Caco-2 (cell line): ENCODE measurements around the gene SLC12A1. TPM values are rescaled to one million over a fixed set of nuclear protein-coding genes. Genes with fewer than 3 reads are reported as not detected.
A peak's percentile ranks its signal among the peaks of the same experiment; 100 is the strongest.

Experiments used
- BruUV-seq: library from RNA; stranded (reverse); fragments of 400-500 nt; replicated peaks from 2 replicates; lab custom pipeline; 2021; lab: Mats Ljungman, UMichigan
- CTCF ChIA-PET: fragments of 300-600 bp; sonication (Branson Sonifier 250); formaldehyde crosslinking; loops from one replicate; lab custom pipeline; 2022; ENCODE audit warnings: antibody characterized with exemption; lab: Charles Lee
- POLR2A ChIA-PET: fragments of 300-600 bp; sonication (Branson Sonifier 250); formaldehyde crosslinking; loops from one replicate; lab custom pipeline; 2022; ENCODE audit warnings: antibody characterized with exemption; lab: Charles Lee
- DNase-seq, 2 experiments: peaks; one replicate each; pipeline versions ENCODE4 v3.0.0 to v3.0.0-alpha.2; 2020 to 2022
- H3K27me3 ChIP-seq: replicated peaks from 2 replicates; pipeline ENCODE4 v1.6.0; 2011; ENCODE audit warnings: low read length; ENCODE audit not compliant: control insufficient read depth, insufficient read depth
- H3K36me3 ChIP-seq: 2 replicates; pipeline ENCODE4 v1.5.1; 2011; ENCODE audit warnings: low read length; ENCODE audit not compliant: control insufficient read depth, insufficient read depth
- H3K4me1 ChIP-seq: fragments of 250-450 bp; sonication (Bioruptor Pico); 2 replicates; pipeline ENCODE4 v1.5.1; 2020; ENCODE audit warnings: mild to moderate bottlenecking
- H3K4me3 ChIP-seq: 2 replicates; pipeline ENCODE4 v1.5.1; 2011; ENCODE audit warnings: low read depth, mild to moderate bottlenecking, control low read depth, low read length
- H3K9me3 ChIP-seq: fragments of 250-450 bp; sonication (Bioruptor Pico); 2 replicates; pipeline ENCODE4 v1.5.1; 2020; ENCODE audit warnings: mild to moderate bottlenecking, moderate library complexity
- H3K27ac Mint-ChIP-seq: one replicate; pipeline ENCODE4 v1.8.0; 2022; ENCODE audit warnings: mixed read lengths; ENCODE audit not compliant: unreplicated experiment
- H3K27me3 Mint-ChIP-seq: one replicate; pipeline ENCODE4 v1.8.0; 2022; ENCODE audit warnings: mixed read lengths; ENCODE audit not compliant: insufficient read depth, unreplicated experiment
- H3K36me3 Mint-ChIP-seq: one replicate; pipeline ENCODE4 v1.8.0; 2022; ENCODE audit warnings: mild to moderate bottlenecking, mixed read lengths; ENCODE audit not compliant: insufficient read depth, unreplicated experiment
- H3K4me1 Mint-ChIP-seq: one replicate; pipeline ENCODE4 v1.8.0; 2022; ENCODE audit warnings: low read depth, mixed read lengths; ENCODE audit not compliant: unreplicated experiment
- H3K4me3 Mint-ChIP-seq: one replicate; pipeline ENCODE4 v1.8.0; 2022; ENCODE audit warnings: mild to moderate bottlenecking, moderate library complexity, mixed read lengths; ENCODE audit not compliant: unreplicated experiment
- H3K9me3 Mint-ChIP-seq: one replicate; pipeline ENCODE4 v1.8.0; 2022; ENCODE audit warnings: mixed read lengths; ENCODE audit not compliant: unreplicated experiment
- CTCF ChIP-seq, 2 experiments: fragments of 200-600 bp in 1 of 2; IDR thresholded peaks; 1 replicate in 1 of 2; 2 replicates in 1 of 2; pipeline versions ENCODE4 v1.5.1 to v1.8.0; 2011 to 2022; ENCODE audit warnings: antibody characterized with exemption in 1 of 2, control low read depth in 1 of 2, inconsistent platforms in 1 of 2, low read depth in 1 of 2, low read length in 1 of 2, mild to moderate bottlenecking in 1 of 2, moderate library complexity in 1 of 2; ENCODE audit not compliant: insufficient read depth in 1 of 2, severe bottlenecking in 1 of 2, unreplicated experiment in 1 of 2
- intact Hi-C: fragments of 100-400 bp; cut with micrococcal nuclease; formaldehyde crosslinking; loops from one replicate; pipeline ENCODE4 v1.10.0; 2022; ENCODE audit not compliant: unreplicated experiment
- total RNA-seq: library from RNA; stranded (reverse); gene quantifications from 2 replicates; pipeline ENCODE4 v1.2.3, GENCODE V29; 2022

Gene SLC12A1
- total RNA-seq, 1 experiment from 2014 or later: not detected

- no peaks in the 10 kb centered on the region for H3K36me3 ChIP-seq
- no peak for DNase-seq
- TF ChIP-seq CTCF (IDR thresholded peaks at IDR 0.05; ENCODE audit: insufficient read depth in 1 of 2, low read depth in 1 of 2, low read length in 1 of 2, severe bottlenecking in 1 of 2, unreplicated experiment in 1 of 2): no peak
- no TSS peak for BruUV-seq
- H3K27me3 Mint-ChIP-seq: peaks cover 16% of the 10 kb centered on the region
- H3K27ac Mint-ChIP-seq: no peak overlapping the region
- no peaks in the 10 kb centered on the region for H3K9me3 ChIP-seq
- intact Hi-C loops: loop anchor here (10.0 kb wide), 1 partner anchor 257 kb away; no protein-coding TSS in a partner anchor
- H3K4me3 Mint-ChIP-seq: no peak overlapping the region
- no peaks in the 10 kb centered on the region for H3K27me3 ChIP-seq
- ChIA-PET POLR2A (no interaction called here), CTCF (no interaction called here)
- no peaks in the 10 kb centered on the region for H3K9me3 Mint-ChIP-seq
- H3K4me1 Mint-ChIP-seq: peaks cover 7% of the 10 kb centered on the region
- no peak overlapping the region for H3K4me3 ChIP-seq
- H3K36me3 Mint-ChIP-seq: no peaks in the 10 kb centered on the region
- no peaks in the 10 kb centered on the region for H3K4me1 ChIP-seq
Observed at GRCh38 chr15:48282216-48282615, 76.1 kb downstream of the SLC12A1 start.

- no peaks in the 10 kb centered on the region for H3K9me3 ChIP-seq
- no peaks in the 10 kb centered on the region for H3K36me3 Mint-ChIP-seq
- no peaks in the 10 kb centered on the region for H3K36me3 ChIP-seq
- ChIA-PET CTCF (interaction anchor here (0.6 to 0.7 kb wide), 2 partner anchors 613 to 1026 kb away, joined by 3 to 5 read pairs; no protein-coding TSS in a partner anchor), POLR2A (no interaction called here)
- no peaks in the 10 kb centered on the region for H3K9me3 Mint-ChIP-seq
- no peak for DNase-seq
- peaks cover 16% of the 10 kb centered on the region for H3K27me3 Mint-ChIP-seq
- H3K4me1 ChIP-seq: no peaks in the 10 kb centered on the region
- H3K4me3 ChIP-seq: no peak overlapping the region
- H3K4me3 Mint-ChIP-seq: no peak overlapping the region
- no peaks in the 10 kb centered on the region for H3K27me3 ChIP-seq
- BruUV-seq: no TSS peak
- intact Hi-C loops: loop anchor here (10.0 kb wide), 1 partner anchor 259 kb away; no protein-coding TSS in a partner anchor
- no peak for TF ChIP-seq CTCF (IDR thresholded peaks at IDR 0.05; ENCODE audit: insufficient read depth in 1 of 2, low read depth in 1 of 2, low read length in 1 of 2, severe bottlenecking in 1 of 2, unreplicated experiment in 1 of 2)
- H3K27ac Mint-ChIP-seq: no peak overlapping the region
- H3K4me1 Mint-ChIP-seq: peaks cover 7% of the 10 kb centered on the region
Observed at GRCh38 chr15:48283396-48284145, 77.5 kb downstream of the SLC12A1 start.

- Histone ChIP-seq H3K36me3 (no peaks in the 10 kb centered on the region), H3K27me3 (no peaks in the 10 kb centered on the region), H3K4me1 (no peaks in the 10 kb centered on the region), H3K9me3 (no peaks in the 10 kb centered on the region), H3K4me3 (no peak overlapping the region)
- intact Hi-C loops: loop anchor here (1.0 to 10.0 kb wide), 2 partner anchors 173 to 261 kb away; no protein-coding TSS in a partner anchor
- Mint-ChIP-seq H3K27ac (no peak overlapping the region), H3K27me3 (peaks cover 13% of the 10 kb centered on the region), H3K36me3 (no peaks in the 10 kb centered on the region), H3K4me1 (peaks cover 7% of the 10 kb centered on the region), H3K4me3 (no peak overlapping the region), H3K9me3 (no peaks in the 10 kb centered on the region)
- POLR2A ChIA-PET: no interaction called here
- peak; percentile 46 to 63 for DNase-seq
- no TSS peak for BruUV-seq
- CTCF ChIA-PET: no interaction called here
- TF ChIP-seq CTCF (IDR thresholded peaks at IDR 0.05; ENCODE audit: insufficient read depth in 1 of 2, low read depth in 1 of 2, low read length in 1 of 2, severe bottlenecking in 1 of 2, unreplicated experiment in 1 of 2): peak; percentile 48 to 55
Observed at GRCh38 chr15:48285329-48286214, 79.5 kb downstream of the SLC12A1 start.
